ENCODE data around the gene TMEM121B.
"Not testable (repeated sequence)": the region's sequence is repeated elsewhere in the genome, so short reads cannot be mapped to it uniquely, and the experiment has no call there.

The TMEM121B gene

GRCh38 chr22:17152971-17153370 lies 31.8 kb upstream of the TMEM121B start:
- H3K36me3 ChIP-seq (replicated peaks), result no peaks in the 10 kb centered on the region
- DNase-seq, result no peak
- TF ChIP-seq CTCF (IDR thresholded peaks at IDR 0.05; ENCODE audit: low read depth, low read length, missing control alignments), result no peak
- H3K4me3 ChIP-seq (ENCODE audit: low read depth, low read length), result no peak overlapping the region
- H3K27me3 ChIP-seq (replicated peaks), result no peaks in the 10 kb centered on the region
- in situ Hi-C loops (cut with HindIII; ENCODE audit: low pct_ligation_motif_present, low sequenced_read_pairs), result no loop called here
- H3K27ac ChIP-seq, result no peak overlapping the region

- Histone ChIP-seq H3K4me3 (ENCODE audit: low read depth, low read length) (no peak overlapping the region), H3K36me3 (replicated peaks) (no peaks in the 10 kb centered on the region), H3K27me3 (replicated peaks) (no peaks in the 10 kb centered on the region), H3K27ac (no peak overlapping the region)
- in situ Hi-C loops (cut with HindIII; ENCODE audit: low pct_ligation_motif_present, low sequenced_read_pairs), result no loop called here
- DNase-seq, result no peak
- no peak for TF ChIP-seq CTCF (IDR thresholded peaks at IDR 0.05; ENCODE audit: low read depth, low read length, missing control alignments)
Observed at GRCh38 chr22:17152340-17152739, 31.2 kb upstream of the TMEM121B start.

- no peak for TF ChIP-seq CTCF (IDR thresholded peaks at IDR 0.05; ENCODE audit: low read depth, low read length, missing control alignments)
- Histone ChIP-seq H3K4me3 (ENCODE audit: low read depth, low read length) (no peak overlapping the region), H3K27me3 (replicated peaks) (no peaks in the 10 kb centered on the region), H3K36me3 (replicated peaks) (no peaks in the 10 kb centered on the region), H3K27ac (no peak overlapping the region)
- DNase-seq, result no peak
- in situ Hi-C loops (cut with HindIII; ENCODE audit: low pct_ligation_motif_present, low sequenced_read_pairs), result no loop called here
Observed at GRCh38 chr22:17149076-17149815, 28.1 kb upstream of the TMEM121B start.

GRCh38 chr22:17147458-17147857 lies 26.3 kb upstream of the TMEM121B start:
- H3K4me3 ChIP-seq (ENCODE audit: low read depth, low read length); H3K27me3 ChIP-seq (replicated peaks); H3K36me3 ChIP-seq (replicated peaks); in situ Hi-C loops (cut with HindIII; ENCODE audit: low pct_ligation_motif_present, low sequenced_read_pairs); DNase-seq; H3K27ac ChIP-seq: not testable (repeated sequence)

GRCh38 chr22:17145021-17145680 lies 24.0 kb upstream of the TMEM121B start:
- no peak for DNase-seq
- TF ChIP-seq CTCF (IDR thresholded peaks at IDR 0.05; ENCODE audit: low read depth, low read length, missing control alignments), result no peak
- Histone ChIP-seq H3K27ac (no peak overlapping the region), H3K36me3 (replicated peaks) (no peaks in the 10 kb centered on the region), H3K4me3 (ENCODE audit: low read depth, low read length) (no peak overlapping the region), H3K27me3 (replicated peaks) (no peaks in the 10 kb centered on the region)
- in situ Hi-C loops (cut with HindIII; ENCODE audit: low pct_ligation_motif_present, low sequenced_read_pairs), result no loop called here

GRCh38 chr22:17143826-17144225 lies 22.7 kb upstream of the TMEM121B start:
- H3K27me3 ChIP-seq (replicated peaks), result no peaks in the 10 kb centered on the region
- no peak for DNase-seq
- H3K36me3 ChIP-seq (replicated peaks), result peaks cover 2% of the 10 kb centered on the region
- in situ Hi-C loops (cut with HindIII; ENCODE audit: low pct_ligation_motif_present, low sequenced_read_pairs), result no loop called here
- H3K4me3 ChIP-seq (ENCODE audit: low read depth, low read length), result no peak overlapping the region
- no peak for TF ChIP-seq CTCF (IDR thresholded peaks at IDR 0.05; ENCODE audit: low read depth, low read length, missing control alignments)
- no peak overlapping the region for H3K27ac ChIP-seq

All from brain microvascular endothelial cell (primary cell).